Measurements from ENCODE around the gene AKAP6. TPM values are rescaled to one million over a fixed set of nuclear protein-coding genes. Genes with fewer than 3 reads are reported as not detected.
"Not testable (repeated sequence)": the region's sequence is repeated elsewhere in the genome, so short reads cannot be mapped to it uniquely, and the experiment has no call there.

The AKAP6 gene
- total RNA-seq, 1 donor from 2014 or later, result 2.8 TPM

GRCh38 chr14:32578181-32578580, 249.1 kb downstream of the AKAP6 start:
- H4K20me1 ChIP-seq (ENCODE audit: insufficient read depth, low read length), result no peaks in the 10 kb centered on the region
- H3K79me2 ChIP-seq (ENCODE audit: insufficient read depth, low read length), result no peaks in the 10 kb centered on the region
- Mint-ChIP-seq H3K9me3 (ENCODE audit: unreplicated experiment) (no peaks in the 10 kb centered on the region), H3K27me3 (ENCODE audit: low read depth, unreplicated experiment) (peaks cover 6% of the 10 kb centered on the region), H3K27ac (ENCODE audit: unreplicated experiment) (no peak overlapping the region), H3K4me3 (ENCODE audit: unreplicated experiment) (no peak overlapping the region), H3K4me1 (ENCODE audit: low read depth, unreplicated experiment) (peaks cover 7% of the 10 kb centered on the region), H3K36me3 (ENCODE audit: low read depth, unreplicated experiment) (no peaks in the 10 kb centered on the region)
- DNase-seq (ENCODE audit: low read depth), result no peak
- no peak overlapping the region for H3K4me2 ChIP-seq (ENCODE audit: low read length)
- peaks cover 7% of the 10 kb centered on the region for H3K27me3 ChIP-seq (ENCODE audit: insufficient read depth, low read length)
- no peaks in the 10 kb centered on the region for H3K9me3 ChIP-seq (ENCODE audit: insufficient read depth, low read depth, low read length)
- H3K9ac ChIP-seq (ENCODE audit: low read length), result no peak overlapping the region
- H3K27ac ChIP-seq (ENCODE audit: low read depth, low read length), result no peak overlapping the region
- TF ChIP-seq CTCF (IDR thresholded peaks at IDR 0.05; ENCODE audit: insufficient read depth, low read depth, low read length), result no peak
- no peak for TF ChIP-seq EZH2 (IDR thresholded peaks at IDR 0.05; ENCODE audit: insufficient read depth, low read length)
- H2AFZ ChIP-seq (ENCODE audit: low read depth, low read length), result no peak overlapping the region
- H3K4me1 ChIP-seq (ENCODE audit: insufficient read depth, low read length), result no peaks in the 10 kb centered on the region
- H3K4me3 ChIP-seq (ENCODE audit: insufficient read depth, low read depth, low read length), result no peak overlapping the region
- FAIRE-seq, result no peak
- H3K36me3 ChIP-seq (ENCODE audit: insufficient read depth, low read length), result no peaks in the 10 kb centered on the region

- H3K4me1 Mint-ChIP-seq (ENCODE audit: low read depth, unreplicated experiment); DNase-seq (ENCODE audit: low read depth); H3K27ac ChIP-seq (ENCODE audit: low read depth, low read length); H3K27me3 Mint-ChIP-seq (ENCODE audit: low read depth, unreplicated experiment); H3K4me3 Mint-ChIP-seq (ENCODE audit: unreplicated experiment); H3K79me2 ChIP-seq (ENCODE audit: insufficient read depth, low read length); H3K4me1 ChIP-seq (ENCODE audit: insufficient read depth, low read length); FAIRE-seq; H4K20me1 ChIP-seq (ENCODE audit: insufficient read depth, low read length); H2AFZ ChIP-seq (ENCODE audit: low read depth, low read length); H3K27ac Mint-ChIP-seq (ENCODE audit: unreplicated experiment); H3K27me3 ChIP-seq (ENCODE audit: insufficient read depth, low read length); H3K36me3 ChIP-seq (ENCODE audit: insufficient read depth, low read length); H3K36me3 Mint-ChIP-seq (ENCODE audit: low read depth, unreplicated experiment); H3K9ac ChIP-seq (ENCODE audit: low read length); H3K9me3 ChIP-seq (ENCODE audit: insufficient read depth, low read depth, low read length); H3K4me2 ChIP-seq (ENCODE audit: low read length); H3K4me3 ChIP-seq (ENCODE audit: insufficient read depth, low read depth, low read length); H3K9me3 Mint-ChIP-seq (ENCODE audit: unreplicated experiment): not testable (repeated sequence)
These were observed 254.3 kb downstream of the AKAP6 start for GRCh38 chr14:32583427-32583826.

GRCh38 chr14:32584079-32584478, 255.0 kb downstream of the AKAP6 start:
- Histone ChIP-seq H3K27me3 (ENCODE audit: insufficient read depth, low read length) (no peaks in the 10 kb centered on the region), H3K27ac (ENCODE audit: low read depth, low read length) (no peak overlapping the region), H3K9me3 (ENCODE audit: insufficient read depth, low read depth, low read length) (peaks cover 3% of the 10 kb centered on the region), H3K79me2 (ENCODE audit: insufficient read depth, low read length) (no peaks in the 10 kb centered on the region), H4K20me1 (ENCODE audit: insufficient read depth, low read length) (no peaks in the 10 kb centered on the region), H3K4me2 (ENCODE audit: low read length) (no peak overlapping the region), H3K9ac (ENCODE audit: low read length) (no peak overlapping the region), H3K36me3 (ENCODE audit: insufficient read depth, low read length) (no peaks in the 10 kb centered on the region), H3K4me3 (ENCODE audit: insufficient read depth, low read depth, low read length) (no peak overlapping the region), H2AFZ (ENCODE audit: low read depth, low read length) (no peak overlapping the region), H3K4me1 (ENCODE audit: insufficient read depth, low read length) (no peaks in the 10 kb centered on the region)
- Mint-ChIP-seq H3K4me3 (ENCODE audit: unreplicated experiment) (no peak overlapping the region), H3K27me3 (ENCODE audit: low read depth, unreplicated experiment) (no peaks in the 10 kb centered on the region), H3K4me1 (ENCODE audit: low read depth, unreplicated experiment) (peaks cover under 1% of the 10 kb centered on the region), H3K36me3 (ENCODE audit: low read depth, unreplicated experiment) (peaks cover 2% of the 10 kb centered on the region), H3K27ac (ENCODE audit: unreplicated experiment) (no peak overlapping the region), H3K9me3 (ENCODE audit: unreplicated experiment) (no peaks in the 10 kb centered on the region)
- DNase-seq (ENCODE audit: low read depth) (no peak), FAIRE-seq (no peak)
- TF ChIP-seq CTCF (IDR thresholded peaks at IDR 0.05; ENCODE audit: insufficient read depth, low read depth, low read length) (no peak), EZH2 (IDR thresholded peaks at IDR 0.05; ENCODE audit: insufficient read depth, low read length) (no peak)
